DMS53 treated with DMSO at 0.1 percent for 48 hours (cell line): Measurements from ENCODE around the gene NFIC.
"Not testable (repeated sequence)": the region's sequence is repeated elsewhere in the genome, so short reads cannot be mapped to it uniquely, and the experiment has no call there.

ENCODE experiments used
- DNase-seq: peaks from one replicate; lab custom pipeline; 2025; ENCODE audit not compliant: unreplicated experiment; lab: John Stamatoyannopoulos, UW

The NFIC gene

DNA sequence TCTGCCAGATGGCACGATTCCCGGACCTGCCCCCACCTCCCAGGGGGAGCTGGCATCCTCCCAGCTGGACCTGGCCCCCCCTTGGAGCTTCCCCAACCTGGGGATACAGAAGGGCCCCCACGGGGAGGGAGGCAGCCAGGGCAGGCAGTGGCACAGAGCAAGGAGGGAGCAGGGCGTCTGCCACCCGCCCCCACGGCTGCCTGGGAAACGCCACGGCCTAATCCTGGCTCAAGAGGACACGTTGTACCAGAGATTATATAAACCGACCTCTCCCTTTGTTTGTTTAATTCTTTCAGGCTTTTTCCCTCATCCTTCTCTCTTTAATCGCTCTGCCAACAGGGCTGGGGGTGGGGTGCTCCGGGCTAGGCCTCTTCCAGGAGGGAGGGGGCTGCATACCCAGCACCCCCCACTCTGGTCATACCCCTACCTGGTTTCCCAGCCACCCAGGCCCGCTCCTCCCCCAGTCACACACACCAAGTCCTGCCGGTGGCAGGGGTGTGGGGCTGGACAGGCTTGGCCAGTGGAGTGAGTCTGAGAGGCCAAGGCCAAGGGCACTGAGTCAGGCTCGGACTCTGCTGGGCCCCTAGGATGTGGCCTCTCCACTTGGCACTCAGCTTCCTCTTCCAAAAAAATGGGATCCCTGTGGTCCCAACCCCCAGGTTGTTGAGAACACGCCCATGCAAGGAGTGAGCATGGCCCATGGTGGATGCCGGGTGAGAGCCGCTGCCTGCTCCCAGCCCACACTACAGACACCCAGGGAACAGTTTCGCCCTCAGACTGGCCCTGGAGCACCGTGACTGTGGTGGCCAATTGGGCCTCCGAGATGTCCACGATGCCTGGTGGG is 29.5 kb upstream of the NFIC start:
- DNase-seq = no peak

DNA sequence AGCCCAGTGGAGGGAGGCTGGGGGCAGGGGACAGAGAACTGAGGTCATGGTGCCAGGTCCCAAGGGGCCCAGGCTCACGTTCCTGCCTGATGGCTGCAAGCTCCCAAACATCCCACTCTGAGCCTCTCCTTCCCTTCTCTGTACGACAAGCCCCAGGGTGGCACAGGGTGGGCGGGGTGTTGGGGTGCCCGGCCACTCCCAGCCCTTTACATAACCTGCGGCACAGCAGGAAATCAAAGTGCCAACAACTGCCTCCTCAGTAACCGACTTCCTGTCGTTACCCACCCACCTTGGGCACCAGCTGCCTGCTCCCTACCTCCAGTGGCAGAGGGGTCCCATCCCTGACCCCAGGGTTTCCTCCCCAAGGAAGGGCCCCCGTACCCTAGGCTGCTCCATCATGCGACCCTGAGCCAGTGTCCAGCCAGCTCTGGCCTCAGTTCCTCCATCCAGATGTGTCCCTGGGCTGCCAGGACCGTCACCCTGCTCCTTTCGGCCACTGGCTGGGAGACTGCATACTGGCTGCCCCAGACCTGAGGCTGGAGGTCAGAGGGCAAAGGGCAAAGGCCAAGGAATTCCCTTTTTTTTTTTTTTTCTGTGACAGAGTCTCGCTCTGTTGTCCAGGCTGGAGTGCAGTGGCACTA is 27.7 kb upstream of the NFIC start:
- no peak for DNase-seq

- DNase-seq = no peak
These were observed 26.0 kb upstream of the NFIC start for GRCh38 chr19:3340340-3340739.

DNA sequence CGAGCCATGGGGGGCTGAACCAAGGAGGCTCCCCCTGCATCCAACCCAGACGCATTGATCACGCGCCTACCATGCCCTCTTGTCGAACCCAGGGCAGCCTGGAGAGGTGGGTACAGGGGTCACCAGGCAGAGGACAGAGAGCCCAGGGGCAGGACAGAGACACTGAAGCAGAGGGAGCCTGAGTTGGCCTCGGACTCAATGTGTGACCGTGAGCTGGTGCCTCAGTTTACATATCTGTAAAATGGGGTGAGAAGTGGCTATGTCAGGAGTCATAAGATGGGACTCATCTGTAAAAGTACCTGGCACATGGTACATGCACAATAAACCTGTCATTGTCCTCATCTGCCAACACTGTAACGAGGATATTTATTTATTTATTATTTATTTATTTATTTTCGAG is 24.1 kb upstream of the NFIC start:
- DNase-seq = no peak

GRCh38 chr19:3342962-3343361 is 23.4 kb upstream of the NFIC start:
- DNase-seq = not testable (repeated sequence)

GRCh38 chr19:3343619-3344502 is 22.5 kb upstream of the NFIC start:
- DNase-seq = no peak

DNA sequence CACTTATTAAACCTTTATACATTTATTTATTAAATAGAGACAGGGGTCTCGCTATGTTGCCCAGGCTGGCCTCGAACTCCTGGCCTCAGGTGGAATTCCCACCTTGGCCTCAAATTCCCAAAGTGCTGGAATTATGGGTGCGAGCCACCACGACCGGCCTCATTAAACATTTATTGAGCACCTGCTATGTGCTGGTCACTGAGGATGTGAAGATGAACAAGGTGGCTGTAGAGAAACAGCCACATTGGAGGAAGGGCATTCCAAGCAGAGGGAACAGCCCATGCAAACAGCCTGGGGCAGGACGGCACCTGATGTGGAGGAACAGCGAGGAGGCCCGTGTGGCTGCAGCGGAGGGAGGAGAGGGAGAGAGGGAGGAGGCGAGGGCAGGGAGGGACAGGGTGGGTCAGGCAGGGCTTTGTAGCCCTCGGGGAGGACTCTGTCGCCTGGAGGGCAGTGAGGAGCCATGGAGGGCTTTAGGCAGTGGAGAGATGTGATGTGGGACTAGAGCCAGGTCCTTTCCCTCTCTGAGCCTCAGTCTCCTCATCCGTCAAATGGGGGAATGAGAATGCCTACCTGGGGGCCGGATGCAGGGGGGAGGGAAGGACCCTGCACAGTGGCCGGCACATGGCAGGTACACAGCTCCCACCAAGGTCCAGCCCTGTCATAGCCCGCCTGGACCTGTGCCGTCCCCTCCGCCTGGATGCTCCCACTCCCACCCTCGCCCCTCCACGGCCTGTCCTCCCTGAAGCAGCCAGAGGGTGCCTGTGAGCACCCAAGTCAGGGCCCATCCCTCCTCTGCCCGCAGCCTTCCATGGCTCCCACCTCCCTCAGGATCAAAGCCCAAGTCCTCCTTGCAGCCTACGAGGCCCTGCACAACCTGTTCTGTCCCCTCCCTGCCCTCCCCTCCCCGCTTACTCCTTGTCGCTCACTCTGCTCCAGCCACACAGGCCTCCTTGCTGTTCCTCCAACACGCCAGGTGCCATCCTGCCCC is 21.5 kb upstream of the NFIC start:
- DNase-seq = no peak

DNA sequence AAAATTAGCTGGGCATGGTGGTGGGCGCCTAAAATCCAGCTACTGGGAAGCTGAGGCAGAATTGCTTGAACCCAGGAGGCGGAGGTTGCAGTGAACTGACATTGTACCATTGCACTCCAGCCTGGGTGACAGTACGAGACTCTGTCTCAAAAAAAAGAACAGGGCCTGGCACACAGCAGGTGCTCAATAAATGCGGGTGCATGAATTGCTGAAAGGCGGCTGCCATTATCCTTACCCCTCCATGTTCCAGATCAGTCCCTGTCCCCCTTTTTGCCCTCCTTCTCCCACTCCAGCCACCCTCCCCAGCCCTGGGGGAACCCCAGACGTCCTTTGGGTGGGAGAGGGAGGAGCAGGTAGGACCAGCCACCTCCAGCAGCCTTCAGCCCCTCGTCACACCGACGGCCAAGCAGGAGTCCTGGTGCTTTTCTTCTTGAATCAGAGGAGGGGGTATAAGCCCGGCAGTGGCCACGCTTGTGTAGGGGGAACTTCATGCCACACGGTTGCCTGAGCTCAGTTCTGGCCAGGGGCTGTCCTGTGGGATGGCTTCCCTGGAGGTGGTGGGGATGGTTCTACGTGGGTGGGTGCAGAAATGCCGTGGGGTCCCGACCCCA is 20.4 kb upstream of the NFIC start:
- no peak for DNase-seq

GRCh38 chr19:3346677-3347353 is 19.6 kb upstream of the NFIC start:
- DNase-seq = no peak

GRCh38 chr19:3348042-3348441 is 18.3 kb upstream of the NFIC start:
- no peak for DNase-seq

DNA sequence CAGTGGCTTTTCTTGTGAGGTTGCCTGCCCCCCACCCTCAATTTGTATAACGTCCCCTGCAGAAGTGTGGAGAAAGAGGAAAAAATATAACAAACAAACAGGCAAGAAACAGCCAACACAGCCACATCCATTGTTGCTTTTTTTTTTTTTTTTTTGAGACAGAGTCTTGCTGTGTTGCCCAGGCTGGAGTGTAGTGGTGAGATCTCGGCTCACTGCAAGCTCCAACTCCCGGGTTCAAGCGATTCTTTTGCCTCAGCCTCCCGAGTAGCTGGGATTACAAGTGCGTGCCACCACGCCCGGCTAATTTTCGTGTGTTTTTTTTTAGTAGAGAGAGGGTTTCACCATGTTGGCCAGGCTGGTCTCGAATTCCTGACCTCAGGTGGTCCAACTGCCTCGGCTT is 17.9 kb upstream of the NFIC start:
- not testable (repeated sequence) for DNase-seq

GRCh38 chr19:3350014-3350663 is 16.2 kb upstream of the NFIC start:
- no peak for DNase-seq

DNA sequence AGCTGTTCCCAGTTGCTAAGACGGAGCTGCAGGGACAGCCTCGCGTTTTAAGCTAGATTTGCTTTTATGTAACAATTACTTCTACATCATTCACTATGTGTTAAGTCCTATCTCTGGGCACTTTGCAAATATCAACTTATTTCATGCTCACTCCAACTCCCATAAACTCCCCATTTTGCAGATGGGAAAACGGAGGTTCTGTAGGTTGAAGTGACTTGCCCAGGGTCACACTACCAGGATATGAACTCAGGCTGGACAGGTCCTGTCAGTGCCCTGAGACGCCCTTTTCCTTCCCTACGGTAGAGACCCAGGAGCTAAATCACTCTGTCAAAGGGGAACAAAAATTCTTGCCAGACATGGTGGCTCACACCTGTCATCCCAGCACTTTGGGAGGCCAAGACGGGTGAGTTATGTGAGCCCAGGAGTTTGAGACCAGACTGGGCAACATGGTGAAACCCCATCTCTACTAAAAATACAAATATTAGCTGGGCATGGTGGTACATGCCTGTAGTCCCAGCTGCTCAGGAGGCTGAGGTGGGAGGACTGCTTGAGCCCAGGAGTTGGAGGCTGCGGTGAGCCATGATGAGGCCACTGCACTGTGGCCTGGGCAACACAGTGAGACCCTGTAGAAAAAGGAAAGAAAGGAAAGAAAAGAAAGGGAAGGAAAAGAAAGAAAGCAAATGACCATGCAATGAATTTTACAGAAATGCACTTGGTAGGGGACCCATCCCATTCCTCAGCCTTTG is 14.5 kb upstream of the NFIC start:
- DNase-seq = no peak

DNA sequence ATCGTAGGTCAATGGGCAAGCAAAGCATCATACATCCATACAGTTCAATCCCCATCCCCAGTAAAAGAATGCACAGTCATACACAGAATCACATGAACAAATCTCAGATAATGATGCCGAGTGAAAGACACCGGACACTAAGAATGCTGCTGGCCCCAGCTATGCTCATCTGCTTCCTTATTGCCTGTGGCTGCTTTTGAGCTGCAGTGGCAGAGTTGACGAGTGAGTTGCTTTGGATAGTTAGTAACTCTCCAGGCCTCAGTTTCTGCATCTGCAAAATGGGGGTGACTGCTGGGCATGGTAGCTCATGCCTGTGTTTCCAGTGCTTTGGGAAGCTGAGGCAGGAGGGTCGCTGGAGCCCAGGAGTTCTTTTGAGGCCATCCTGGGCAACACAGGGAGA is 12.9 kb upstream of the NFIC start:
- no peak for DNase-seq

GRCh38 chr19:3356805-3357204 is 9.6 kb upstream of the NFIC start:
- DNase-seq = no peak

DNA sequence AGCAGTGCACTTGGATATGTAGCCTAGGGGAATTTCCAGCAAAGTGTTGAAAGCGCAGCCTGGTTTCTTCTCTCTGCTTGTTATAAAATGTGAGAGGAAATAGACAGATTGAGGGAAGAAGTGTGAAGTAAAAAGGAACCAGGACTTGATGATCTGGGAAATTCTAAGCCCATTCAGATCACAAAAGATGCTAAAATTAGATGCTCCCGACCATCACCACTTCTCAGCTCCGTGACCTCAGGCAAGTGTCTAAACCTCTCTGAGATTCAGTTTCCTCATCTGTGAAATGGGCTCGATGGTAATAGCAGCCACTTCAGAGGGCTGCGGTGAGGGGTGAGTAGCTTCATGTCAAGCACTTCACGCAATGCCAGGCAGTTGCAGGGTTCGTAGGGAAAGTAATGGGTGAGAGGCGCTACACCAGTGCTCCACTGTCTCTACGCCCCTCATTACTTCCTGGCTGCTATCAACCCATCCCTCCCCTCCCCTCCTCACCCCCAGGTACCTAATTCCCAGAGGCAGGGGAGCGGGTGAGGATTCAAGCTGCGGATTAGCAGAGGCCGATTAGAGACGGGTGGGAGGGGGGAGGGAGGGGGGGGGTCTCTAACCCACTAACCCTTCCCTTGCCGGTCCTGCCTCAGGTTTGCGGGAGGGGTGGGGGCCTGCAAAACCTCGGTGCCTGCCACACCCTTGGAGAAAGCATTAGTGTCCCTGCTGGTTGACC is 9.0 kb upstream of the NFIC start:
- DNase-seq = no peak

GRCh38 chr19:3357992-3358688 is 8.2 kb upstream of the NFIC start:
- DNase-seq = no peak
